Epithelial cell of proximal tubule (primary cell): ENCODE measurements around the gene INO80. TPM values are rescaled to one million over a fixed set of nuclear protein-coding genes. Genes with fewer than 3 reads are reported as not detected.

Experiments
- DNase-seq: peaks from one replicate; pipeline ENCODE4 v3.0.0-alpha.2; 2011; ENCODE audit warnings: low read depth
- H3K4me3 ChIP-seq: 2 replicates; pipeline ENCODE4 v1.5.1; 2011; ENCODE audit warnings: low read depth, mild to moderate bottlenecking, low read length
- CTCF ChIP-seq: conservative IDR thresholded peaks from 2 replicates; pipeline ENCODE4 v1.5.1; 2012; ENCODE audit warnings: low read depth, mild to moderate bottlenecking, low read length
- total RNA-seq: library from RNA; depleted of rRNA; stranded (reverse); fragments of >200 nt; gene quantifications from 2 replicates; pipeline ENCODE4 v1.2.3, GENCODE V29; 2015

The INO80 gene
- total RNA-seq, 1 donor from 2014 or later, result 33.8 TPM

GRCh38 chr15:41011055-41011815 is 104.8 kb downstream of the INO80 start:
- TF ChIP-seq CTCF, result no peak
- H3K4me3 ChIP-seq, result no peak overlapping the region
- DNase-seq, result no peak

- no peak for DNase-seq
- TF ChIP-seq CTCF, result no peak
- H3K4me3 ChIP-seq, result no peak overlapping the region
Measured at GRCh38 chr15:41010345-41010744, 105.7 kb downstream of the INO80 start.

- no peak for TF ChIP-seq CTCF
- no peak overlapping the region for H3K4me3 ChIP-seq
Measured at GRCh38 chr15:41006479-41006878, 109.6 kb downstream of the INO80 start.

GRCh38 chr15:41004490-41004889 is 111.6 kb downstream of the INO80 start:
- no peak for TF ChIP-seq CTCF
- H3K4me3 ChIP-seq, result no peak overlapping the region
- DNase-seq, result no peak

More at GRCh38 chr15:41006479-41006878, 109.6 kb downstream of the INO80 start:
- DNase-seq, result no peak

GRCh38 chr15:41001524-41002214 is 114.4 kb downstream of the INO80 start:
- DNase-seq, result no peak
- H3K4me3 ChIP-seq, result no peak overlapping the region
- no peak for TF ChIP-seq CTCF

GRCh38 chr15:40999190-40999589 is 116.9 kb downstream of the INO80 start:
- no peak for DNase-seq
- H3K4me3 ChIP-seq, result no peak overlapping the region
- no peak for TF ChIP-seq CTCF
